A549 (cell line): ENCODE data around the gene PNMA5. TPM values are rescaled to one million over a fixed set of nuclear protein-coding genes. Genes with fewer than 3 reads are reported as not detected.
"Not testable (repeated sequence)": the region's sequence is repeated elsewhere in the genome, so short reads cannot be mapped to it uniquely, and the experiment has no call there.

Experiments used
- ATAC-seq, 2 experiments: fragments of 200-7000 bp in 1 of 2; fragments of >200 bp in 1 of 2; cut with Nextera tagmentation in 1 of 2; cut with Tn5 transposase in 1 of 2; 3 replicates each; pipeline versions ENCODE4 v1.8.0 to v1.9.1; 2018 to 2020; ENCODE audit warnings: mild to moderate bottlenecking in 1 of 2, moderate library complexity in 1 of 2
- CTCF ChIA-PET: fragments of 300-600 bp; sonication (Branson Sonifier 250); formaldehyde crosslinking; extraction: SDS; loops from one replicate; lab custom pipeline; 2021; ENCODE audit warnings: antibody characterized with exemption, inconsistent platforms; lab: Yijun Ruan, JAX
- POLR2A ChIA-PET: fragments of 350-600 bp; formaldehyde crosslinking; extraction: SDS; loops from one replicate; lab custom pipeline; 2021; ENCODE audit warnings: antibody characterized with exemption, inconsistent platforms; lab: Yijun Ruan, JAX
- DNase-seq, 2 experiments: peaks; one replicate each; pipeline versions ENCODE4 v3.0.0 to v3.0.0-alpha.2; 2011 to 2016; ENCODE audit warnings: low read depth in 1 of 2, low spot score in 1 of 2
- FAIRE-seq: peaks from 2 replicates; lab custom pipeline; 2011; peaks lifted over from hg19 to GRCh38; lab: Jason Lieb, UNC
- H3K27ac ChIP-seq, 2 experiments: fragments of >200 bp; sonication (Bioruptor Twin); formaldehyde crosslinking; 3 replicates each; pipeline ENCODE4 v1.5.1; 2016 to 2017
- H3K4me1 ChIP-seq: fragments of >200 bp; sonication (Bioruptor Twin); formaldehyde crosslinking; 3 replicates; pipeline ENCODE4 v1.6.1; 2016
- H3K4me2 ChIP-seq: fragments of >200 bp; sonication (Bioruptor Twin); formaldehyde crosslinking; 3 replicates; pipeline ENCODE4 v1.6.1; 2016
- H3K4me3 ChIP-seq: fragments of >200 bp; sonication (Bioruptor Twin); formaldehyde crosslinking; 3 replicates; pipeline ENCODE4 v1.5.1; 2016
- H3K9me3 ChIP-seq: fragments of >200 bp; sonication (Bioruptor Twin); formaldehyde crosslinking; 3 replicates; pipeline ENCODE4 v1.6.1; 2016
- BCL3 ChIP-seq: fragments of >200 bp; sonication (Bioruptor Twin); formaldehyde crosslinking; IDR thresholded peaks from 3 replicates; pipeline ENCODE4 v1.6.1; 2016
- CBX2 ChIP-seq: fragments of 200-600 bp; sonication (generic); IDR thresholded peaks from 2 replicates; pipeline ENCODE4 v1.6.1; 2016; ENCODE audit warnings: low read depth, mild to moderate bottlenecking, borderline replicate concordance
- E2F6 ChIP-seq: IDR thresholded peaks from 2 replicates; pipeline ENCODE4 v1.6.1; 2012; ENCODE audit warnings: low read depth, borderline replicate concordance
- FOSL2 ChIP-seq, 2 experiments: fragments of 450-650 bp in 1 of 2; fragments of >200 bp in 1 of 2; sonication (Bioruptor Twin) in 1 of 2; formaldehyde crosslinking; IDR thresholded peaks; 2 replicates each; pipeline versions ENCODE4 v1.5.0 to v1.6.1; 2016 to 2020; ENCODE audit warnings: mild to moderate bottlenecking in 1 of 2, moderate library complexity in 1 of 2
- FOXS1 ChIP-seq: fragments of 250-450 bp; sonication (Bioruptor Pico); IDR thresholded peaks from 2 replicates; pipeline ENCODE4 v1.5.0; 2020; ENCODE audit warnings: mild to moderate bottlenecking, moderate library complexity
- HDAC2 ChIP-seq: fragments of 200-600 bp; sonication (generic); IDR thresholded peaks from 2 replicates; pipeline ENCODE4 v1.6.1; 2016
- HES2 ChIP-seq: fragments of >200 bp; sonication (Bioruptor Twin); formaldehyde crosslinking; IDR thresholded peaks from 2 replicates; pipeline ENCODE4 v1.6.1; 2016
- HEYL ChIP-seq: fragments of 250-450 bp; sonication (Bioruptor Pico); IDR thresholded peaks from 2 replicates; pipeline ENCODE4 v1.8.0; 2021; ENCODE audit warnings: mild to moderate bottlenecking, moderate library complexity
- HOXB5 ChIP-seq: fragments of 250-450 bp; sonication (Bioruptor Pico); IDR thresholded peaks from 2 replicates; pipeline ENCODE4 v1.5.0; 2020; ENCODE audit warnings: mild to moderate bottlenecking, moderate library complexity
- MAFK ChIP-seq: fragments of 450-650 bp; IDR thresholded peaks from 2 replicates; pipeline ENCODE4 v1.6.1; 2014; ENCODE audit not compliant: partially characterized antibody
- NR3C1 ChIP-seq: fragments of >200 bp; sonication (Bioruptor Twin); formaldehyde crosslinking; IDR thresholded peaks from 3 replicates; pipeline ENCODE4 v1.6.1; 2017
- POLR2A ChIP-seq: IDR thresholded peaks from 2 replicates; pipeline ENCODE4 v1.6.1; 2012; ENCODE audit warnings: mild to moderate bottlenecking, low read length
- POLR2AphosphoS2 ChIP-seq: conservative IDR thresholded peaks from 2 replicates; pipeline ENCODE4 v1.6.1; 2012; ENCODE audit warnings: low read length, improper control_type of control experiment, inconsistent platforms
- RAD21 ChIP-seq, 2 experiments: fragments of >200 bp in 1 of 2; sonication (Bioruptor Twin) in 1 of 2; formaldehyde crosslinking in 1 of 2; IDR thresholded peaks in 1 of 2; conservative IDR thresholded peaks in 1 of 2; 2 replicates in 1 of 2; 3 replicates in 1 of 2; pipeline ENCODE4 v1.6.1; 2012 to 2018; ENCODE audit warnings: inconsistent platforms in 1 of 2
- SREBF2 ChIP-seq: fragments of 450-650 bp; IDR thresholded peaks from 2 replicates; pipeline ENCODE4 v1.6.1; 2014; ENCODE audit warnings: mild to moderate bottlenecking, moderate library complexity
- TP53 ChIP-seq: fragments of 250-450 bp; sonication (Bioruptor Pico); IDR thresholded peaks from 2 replicates; pipeline ENCODE4 v1.5.0; 2021; ENCODE audit warnings: mild to moderate bottlenecking, moderate library complexity
- ZSCAN20 ChIP-seq: fragments of 250-450 bp; sonication (Bioruptor Pico); IDR thresholded peaks from 2 replicates; pipeline ENCODE4 v1.8.0; 2022; ENCODE audit warnings: mild to moderate bottlenecking, moderate library complexity
- WGBS: methylation state at CpG from one replicate; pipeline ENCODE4 v1.1.6; 2017; ENCODE audit errors: missing lambda C conversion rate; 5-methylcytosine and 5-hydroxymethylcytosine counted together
- polyA plus RNA-seq, 4 experiments: library from polyadenylated mRNA; depleted of rRNA in 3 of 4; stranded (reverse); fragments of >200 nt; fragmentation: RNase III in 1 of 4; extraction: RNeasy Plus Mini Kit Qiagen cat#74134 plus additional on column Dnase treatment in 1 of 4; gene quantifications; 2 replicates in 3 of 4; 3 replicates in 1 of 4; pipeline ENCODE4 v1.2.3, GENCODE V29; 2011 to 2017
- TF ChIP-seq, protein P1 (sequence below): IDR thresholded peaks from 2 replicates; pipeline ENCODE4 v1.6.1; 2012

Gene PNMA5
- polyA plus RNA-seq, 2 of the 4 experiments (the other 2 are of a cell fraction), result not detected

GRCh38 chrX:153029162-153029561 is 35.2 kb upstream of the PNMA5 start:
- CTCF ChIA-PET, result interaction anchor here (1.1 kb wide), 1 partner anchor 478 kb away, joined by 4 read pairs; no protein-coding TSS in a partner anchor
- FAIRE-seq, result no peak

DNA sequence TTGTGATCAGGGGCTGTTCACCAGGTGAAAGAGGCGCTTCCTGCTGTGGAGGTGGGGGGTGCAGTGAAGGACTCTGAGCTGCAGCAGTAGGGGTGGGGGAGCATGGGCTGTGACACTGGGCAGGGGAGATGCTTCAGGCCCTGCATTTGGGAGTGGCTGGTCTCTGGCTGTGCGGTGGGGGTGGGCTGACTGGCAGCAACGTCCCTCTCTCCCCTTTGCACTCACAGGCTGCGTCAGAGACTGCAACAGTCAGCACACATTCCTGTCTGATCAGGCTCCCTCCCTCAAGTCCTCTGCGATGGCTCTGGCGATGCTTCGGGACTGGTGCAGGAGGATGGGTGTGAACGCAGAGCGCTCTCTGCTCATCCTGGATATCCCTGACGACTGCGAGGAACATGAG is 34.6 kb upstream of the PNMA5 start:
- DNase-seq, H3K4me1 ChIP-seq, H3K27ac ChIP-seq, H3K9me3 ChIP-seq, CTCF ChIA-PET, ATAC-seq, H3K4me2 ChIP-seq, POLR2A ChIA-PET, H3K4me3 ChIP-seq: not testable (repeated sequence)
- WGBS, result 72% methylated on average over 2 of the region's 11 CpGs
- peak; percentile 78 for FAIRE-seq

More at GRCh38 chrX:153029162-153029561, 35.2 kb upstream of the PNMA5 start:
- Histone ChIP-seq H3K4me2 (no peak overlapping the region), H3K4me3 (no peak overlapping the region), H3K9me3 (no peaks in the 10 kb centered on the region), H3K27ac (no peak overlapping the region), H3K4me1 (no peaks in the 10 kb centered on the region)
- POLR2A ChIA-PET, result no interaction called here
- WGBS, result 64% methylated on average over 2 of the region's 2 CpGs
- DNase-seq (no peak), ATAC-seq (no peak)
- no peak for TF ChIP-seq HEYL (CRISPR knock-in tag)
- no peak for TF ChIP-seq TP53 (CRISPR knock-in tag)
- no peak for TF ChIP-seq BCL3
- no peak for TF ChIP-seq HDAC2
- TF ChIP-seq CBX2, result no peak
- no peak for TF ChIP-seq E2F6
- TF ChIP-seq FOXS1 (CRISPR knock-in tag), result no peak
- TF ChIP-seq RAD21 (conservative IDR thresholded peaks at IDR 0.05 in 1 of 2, IDR thresholded peaks at IDR 0.05 in 1 of 2), result no peak
- TF ChIP-seq, protein P1, sequence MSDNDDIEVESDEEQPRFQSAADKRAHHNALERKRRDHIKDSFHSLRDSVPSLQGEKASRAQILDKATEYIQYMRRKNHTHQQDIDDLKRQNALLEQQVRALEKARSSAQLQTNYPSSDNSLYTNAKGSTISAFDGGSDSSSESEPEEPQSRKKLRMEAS, result no peak
- no peak for TF ChIP-seq POLR2A
- no peak for TF ChIP-seq HES2
- no peak for TF ChIP-seq HOXB5 (CRISPR knock-in tag)
- TF ChIP-seq SREBF2, result no peak
- no peak for TF ChIP-seq FOSL2 (IDR thresholded peaks at IDR 0.05)
- no peak for TF ChIP-seq FOSL2 (CRISPR knock-in tag; IDR thresholded peaks at IDR 0.05)
- no peak for TF ChIP-seq MAFK

DNA sequence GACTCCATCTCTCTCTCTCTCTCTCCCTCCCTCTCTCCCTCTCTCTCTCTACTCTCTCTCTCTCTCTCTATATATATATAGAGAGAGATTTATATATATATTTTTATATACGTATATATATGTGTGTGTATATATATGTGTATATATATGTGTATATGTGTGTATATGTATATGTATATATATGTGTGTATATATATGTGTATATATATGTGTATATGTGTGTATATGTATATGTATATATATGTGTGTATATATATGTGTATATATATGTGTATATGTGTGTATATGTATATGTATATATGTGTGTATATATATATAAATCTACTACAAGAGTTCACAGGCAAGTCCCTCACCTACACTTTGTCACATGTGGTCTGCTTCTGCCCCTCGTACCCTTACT is 32.6 kb upstream of the PNMA5 start:
- H3K4me1 ChIP-seq, DNase-seq, H3K27ac ChIP-seq, ATAC-seq, FAIRE-seq, CTCF ChIA-PET, POLR2A ChIA-PET, H3K4me3 ChIP-seq, H3K9me3 ChIP-seq, H3K4me2 ChIP-seq: not testable (repeated sequence)
- WGBS, result 43% methylated on average over 2 of the region's 2 CpGs

DNA sequence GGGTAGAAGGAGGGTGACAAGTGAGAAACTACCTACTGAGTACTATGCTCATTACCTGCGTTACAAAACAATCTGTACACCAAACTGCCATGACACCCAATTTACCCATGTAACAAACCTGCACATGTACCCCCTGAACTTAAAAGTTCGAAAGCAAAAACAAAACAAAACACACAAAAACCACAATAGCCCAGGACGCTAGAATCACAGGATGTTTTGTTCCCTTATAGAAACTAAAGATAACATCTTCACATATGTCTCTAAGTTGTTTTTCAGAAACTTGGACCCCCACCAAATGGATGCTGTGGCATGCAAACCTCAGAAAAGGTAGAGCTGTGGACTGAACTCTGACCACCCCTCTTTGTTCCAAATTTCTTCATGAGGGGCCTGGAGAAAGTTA is 25.2 kb upstream of the PNMA5 start:
- WGBS, result 2% methylated on average over 3 of the region's 3 CpGs
- no peak for FAIRE-seq
- POLR2A ChIA-PET, result no interaction called here

GRCh38 chrX:153017174-153017573 is 23.3 kb upstream of the PNMA5 start:
- H3K4me3 ChIP-seq, H3K4me1 ChIP-seq, DNase-seq, FAIRE-seq, H3K27ac ChIP-seq, POLR2A ChIA-PET, H3K9me3 ChIP-seq, ATAC-seq, CTCF ChIA-PET, H3K4me2 ChIP-seq: not testable (repeated sequence)
- 0% methylated on average over 2 of the region's 2 CpGs for WGBS

More for the DNA sequence above, 25.2 kb upstream of the PNMA5 start:
- ATAC-seq, result no peak
- Histone ChIP-seq H3K4me3 (no peak overlapping the region), H3K9me3 (no peaks in the 10 kb centered on the region), H3K4me2 (no peak overlapping the region), H3K27ac (no peak overlapping the region), H3K4me1 (no peaks in the 10 kb centered on the region)
- no peak for DNase-seq
- TF ChIP-seq SREBF2 (no peak), POLR2AphosphoS2 (no peak), NR3C1 (no peak), ZSCAN20 (no peak)
- CTCF ChIA-PET, result interaction anchor here (2.0 kb wide), 1 partner anchor 14 kb away, joined by 8 read pairs; no protein-coding TSS in a partner anchor
